ENCODE data around the gene NAGA.

DNA sequence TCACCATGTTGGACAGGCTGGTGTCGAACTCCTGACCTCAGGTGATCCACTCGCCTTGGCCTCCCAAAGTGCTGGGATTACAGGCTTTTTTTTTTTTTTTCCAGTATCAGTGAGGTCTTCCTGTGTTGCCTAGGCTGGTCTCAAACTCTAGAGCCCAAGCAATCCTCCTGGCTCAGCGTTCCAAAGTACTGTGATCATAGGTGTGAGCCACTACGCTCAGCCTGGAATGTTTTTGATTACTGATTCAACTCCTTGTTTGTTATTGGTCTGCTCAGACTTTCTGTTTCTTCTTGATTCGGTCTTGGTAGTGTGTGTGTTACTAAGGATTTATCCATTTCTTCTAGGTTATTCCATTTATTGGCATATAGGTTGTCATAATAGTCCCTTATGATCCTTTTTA, 31.3 kb downstream of the NAGA start:
- TF ChIP-seq POLR2A (IDR thresholded peaks at IDR 0.05; ENCODE audit: low read depth, low read length): no peak
- TF ChIP-seq, protein P1, sequence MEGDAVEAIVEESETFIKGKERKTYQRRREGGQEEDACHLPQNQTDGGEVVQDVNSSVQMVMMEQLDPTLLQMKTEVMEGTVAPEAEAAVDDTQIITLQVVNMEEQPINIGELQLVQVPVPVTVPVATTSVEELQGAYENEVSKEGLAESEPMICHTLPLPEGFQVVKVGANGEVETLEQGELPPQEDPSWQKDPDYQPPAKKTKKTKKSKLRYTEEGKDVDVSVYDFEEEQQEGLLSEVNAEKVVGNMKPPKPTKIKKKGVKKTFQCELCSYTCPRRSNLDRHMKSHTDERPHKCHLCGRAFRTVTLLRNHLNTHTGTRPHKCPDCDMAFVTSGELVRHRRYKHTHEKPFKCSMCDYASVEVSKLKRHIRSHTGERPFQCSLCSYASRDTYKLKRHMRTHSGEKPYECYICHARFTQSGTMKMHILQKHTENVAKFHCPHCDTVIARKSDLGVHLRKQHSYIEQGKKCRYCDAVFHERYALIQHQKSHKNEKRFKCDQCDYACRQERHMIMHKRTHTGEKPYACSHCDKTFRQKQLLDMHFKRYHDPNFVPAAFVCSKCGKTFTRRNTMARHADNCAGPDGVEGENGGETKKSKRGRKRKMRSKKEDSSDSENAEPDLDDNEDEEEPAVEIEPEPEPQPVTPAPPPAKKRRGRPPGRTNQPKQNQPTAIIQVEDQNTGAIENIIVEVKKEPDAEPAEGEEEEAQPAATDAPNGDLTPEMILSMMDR (IDR thresholded peaks at IDR 0.05; ENCODE audit: extremely low read depth in 1 of 2, insufficient read depth in 1 of 2, low read depth in 1 of 2, low read length in 2 of 2): no peak
- no peak for TF ChIP-seq FOS (IDR thresholded peaks at IDR 0.05; ENCODE audit: borderline replicate concordance, insufficient read depth, low read length)
- TF ChIP-seq, protein P2, sequence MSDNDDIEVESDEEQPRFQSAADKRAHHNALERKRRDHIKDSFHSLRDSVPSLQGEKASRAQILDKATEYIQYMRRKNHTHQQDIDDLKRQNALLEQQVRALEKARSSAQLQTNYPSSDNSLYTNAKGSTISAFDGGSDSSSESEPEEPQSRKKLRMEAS (IDR thresholded peaks at IDR 0.05; ENCODE audit: insufficient read depth, insufficient read length): no peak
- no peak for TF ChIP-seq MYC (IDR thresholded peaks at IDR 0.05; ENCODE audit: low read depth, low read length)
- no peak for TF ChIP-seq GATA2 (IDR thresholded peaks at IDR 0.05; ENCODE audit: insufficient read depth, insufficient read length, low read depth, low read length)
- no peak for TF ChIP-seq POLR2AphosphoS5 (IDR thresholded peaks at IDR 0.05; ENCODE audit: insufficient read depth, low read depth, low read length)
- no peak for TF ChIP-seq EZH2 (IDR thresholded peaks at IDR 0.05; ENCODE audit: borderline replicate concordance, low read depth, low read length, severe bottlenecking)
- TF ChIP-seq JUN (IDR thresholded peaks at IDR 0.05; ENCODE audit: borderline replicate concordance, insufficient read depth, insufficient read length, low read depth): no peak

Data from endothelial cell of umbilical vein (primary cell).